SW 1271 (cell line): Measurements from ENCODE around the gene TPK1.
"Not testable (repeated sequence)": the region's sequence is repeated elsewhere in the genome, so short reads cannot be mapped to it uniquely, and the experiment has no call there.

Experiments used
- DNase-seq, 2 experiments: peaks; one replicate each; lab custom pipeline; 2025; lab: John Stamatoyannopoulos, UW

The TPK1 gene

GRCh38 chr7:144629598-144629997 is 206.3 kb downstream of the TPK1 start:
- no peak for DNase-seq

GRCh38 chr7:144629011-144629410 is 206.8 kb downstream of the TPK1 start:
- no peak for DNase-seq

- DNase-seq: no peak
Measured at GRCh38 chr7:144628176-144628575, 207.7 kb downstream of the TPK1 start.

- DNase-seq: no peak
Measured at GRCh38 chr7:144622745-144623144, 213.1 kb downstream of the TPK1 start.

- no peak for DNase-seq
Measured at GRCh38 chr7:144606261-144606660, 229.6 kb downstream of the TPK1 start.

GRCh38 chr7:144596953-144597352 is 238.9 kb downstream of the TPK1 start:
- DNase-seq: no peak

GRCh38 chr7:144594580-144594979 is 241.3 kb downstream of the TPK1 start:
- no peak for DNase-seq

GRCh38 chr7:144588559-144589051 is 247.2 kb downstream of the TPK1 start:
- no peak for DNase-seq

GRCh38 chr7:144587701-144588100 is 248.2 kb downstream of the TPK1 start:
- DNase-seq: no peak

- no peak for DNase-seq
Measured at GRCh38 chr7:144584726-144585125, 251.1 kb downstream of the TPK1 start.

- no peak for DNase-seq
Measured at GRCh38 chr7:144579687-144580086, 256.2 kb downstream of the TPK1 start.

GRCh38 chr7:144575456-144575855 is 260.4 kb downstream of the TPK1 start:
- DNase-seq: no peak

GRCh38 chr7:144574753-144575152 is 261.1 kb downstream of the TPK1 start:
- not testable (repeated sequence) for DNase-seq

GRCh38 chr7:144568233-144568632 is 267.6 kb downstream of the TPK1 start:
- DNase-seq: no peak

GRCh38 chr7:144565586-144565985 is 270.3 kb downstream of the TPK1 start:
- DNase-seq: no peak

- DNase-seq: no peak
Measured at GRCh38 chr7:144549861-144550260, 286.0 kb downstream of the TPK1 start.

- DNase-seq: no peak
Measured at GRCh38 chr7:144548556-144548955, 287.3 kb downstream of the TPK1 start.

- no peak for DNase-seq
Measured at GRCh38 chr7:144547888-144548287, 288.0 kb downstream of the TPK1 start.

GRCh38 chr7:144546782-144547181 is 289.1 kb downstream of the TPK1 start:
- no peak for DNase-seq

- no peak for DNase-seq
Measured at GRCh38 chr7:144545330-144545729, 290.5 kb downstream of the TPK1 start.

GRCh38 chr7:144534655-144535395 is 301.0 kb downstream of the TPK1 start:
- DNase-seq: no peak

GRCh38 chr7:144534196-144534595 is 301.7 kb downstream of the TPK1 start:
- no peak for DNase-seq

- no peak for DNase-seq
Measured at GRCh38 chr7:144531181-144531580, 304.7 kb downstream of the TPK1 start.
